Glutamatergic neuron (in vitro differentiated cells): ENCODE data around the gene COL25A1. TPM values are rescaled to one million over a fixed set of nuclear protein-coding genes. Genes with fewer than 3 reads are reported as not detected.

Experiments used
- DNase-seq: peaks from one replicate; pipeline ENCODE4 v3.0.0; 2022
- H3K27ac Mint-ChIP-seq: one replicate; pipeline ENCODE4 v1.8.0; 2020; ENCODE audit warnings: mild to moderate bottlenecking, mixed read lengths, inconsistent platforms; ENCODE audit not compliant: unreplicated experiment
- H3K27me3 Mint-ChIP-seq: one replicate; pipeline ENCODE4 v1.8.0; 2020; ENCODE audit warnings: mild to moderate bottlenecking, moderate library complexity, mixed read lengths, inconsistent platforms; ENCODE audit not compliant: unreplicated experiment
- H3K36me3 Mint-ChIP-seq: one replicate; pipeline ENCODE4 v1.8.0; 2020; ENCODE audit warnings: mild to moderate bottlenecking, mixed read lengths, inconsistent platforms; ENCODE audit not compliant: unreplicated experiment
- H3K4me1 Mint-ChIP-seq: one replicate; pipeline ENCODE4 v1.8.0; 2020; ENCODE audit warnings: mild to moderate bottlenecking, low read depth, mixed read lengths, inconsistent platforms; ENCODE audit not compliant: unreplicated experiment
- H3K4me3 Mint-ChIP-seq: one replicate; pipeline ENCODE4 v1.8.0; 2020; ENCODE audit warnings: mild to moderate bottlenecking, mixed read lengths, inconsistent platforms; ENCODE audit not compliant: unreplicated experiment
- H3K9me3 Mint-ChIP-seq: one replicate; pipeline ENCODE4 v1.8.0; 2020; ENCODE audit warnings: mild to moderate bottlenecking, moderate library complexity, mixed read lengths, inconsistent platforms; ENCODE audit not compliant: unreplicated experiment
- CTCF ChIP-seq: fragments of 200-600 bp; sonication (generic); IDR thresholded peaks from one replicate; pipeline ENCODE4 v1.5.0; 2021; ENCODE audit not compliant: partially characterized antibody, unreplicated experiment
- total RNA-seq: library from RNA; stranded (reverse); fragmentation: NEBNext Ultra II Directional; extraction: Animal tissue kit (Norgen Biotek cat#: 25700); gene quantifications from one replicate; pipeline ENCODE4 v1.2.1, GENCODE V29; 2021; ENCODE audit not compliant: unreplicated experiment

Gene COL25A1
- total RNA-seq, 1 donor from 2014 or later: 1.1 TPM

GRCh38 chr4:108922191-108922590 lies 380.3 kb downstream of the COL25A1 start:
- TF ChIP-seq CTCF: no peak
- H3K36me3 Mint-ChIP-seq: no peaks in the 10 kb centered on the region
- H3K27ac Mint-ChIP-seq: no peak overlapping the region
- no peak for DNase-seq
- no peak overlapping the region for H3K4me3 Mint-ChIP-seq
- H3K9me3 Mint-ChIP-seq: no peaks in the 10 kb centered on the region
- H3K4me1 Mint-ChIP-seq: no peaks in the 10 kb centered on the region
- H3K27me3 Mint-ChIP-seq: no peaks in the 10 kb centered on the region

GRCh38 chr4:108920395-108921087 lies 381.9 kb downstream of the COL25A1 start:
- H3K27me3 Mint-ChIP-seq: no peaks in the 10 kb centered on the region
- H3K9me3 Mint-ChIP-seq: no peaks in the 10 kb centered on the region
- no peak for DNase-seq
- no peak for TF ChIP-seq CTCF
- no peak overlapping the region for H3K4me3 Mint-ChIP-seq
- no peaks in the 10 kb centered on the region for H3K4me1 Mint-ChIP-seq
- no peaks in the 10 kb centered on the region for H3K36me3 Mint-ChIP-seq
- no peak overlapping the region for H3K27ac Mint-ChIP-seq

GRCh38 chr4:108919226-108919893 lies 383.1 kb downstream of the COL25A1 start:
- Mint-ChIP-seq H3K27me3 (no peaks in the 10 kb centered on the region), H3K4me3 (no peak overlapping the region), H3K36me3 (no peaks in the 10 kb centered on the region), H3K4me1 (no peaks in the 10 kb centered on the region), H3K9me3 (no peaks in the 10 kb centered on the region), H3K27ac (no peak overlapping the region)
- no peak for DNase-seq
- TF ChIP-seq CTCF: no peak

- H3K4me1 Mint-ChIP-seq: no peaks in the 10 kb centered on the region
- no peaks in the 10 kb centered on the region for H3K9me3 Mint-ChIP-seq
- H3K27me3 Mint-ChIP-seq: no peaks in the 10 kb centered on the region
- no peak for TF ChIP-seq CTCF
- no peak overlapping the region for H3K4me3 Mint-ChIP-seq
- no peak overlapping the region for H3K27ac Mint-ChIP-seq
- no peak for DNase-seq
- H3K36me3 Mint-ChIP-seq: no peaks in the 10 kb centered on the region
Measured at GRCh38 chr4:108917255-108917654, 385.2 kb downstream of the COL25A1 start.

GRCh38 chr4:108916638-108917037 lies 385.8 kb downstream of the COL25A1 start:
- Mint-ChIP-seq H3K4me1 (no peaks in the 10 kb centered on the region), H3K4me3 (no peak overlapping the region), H3K9me3 (no peaks in the 10 kb centered on the region), H3K36me3 (no peaks in the 10 kb centered on the region), H3K27me3 (no peaks in the 10 kb centered on the region), H3K27ac (no peak overlapping the region)
- DNase-seq: no peak
- no peak for TF ChIP-seq CTCF
